Tibial nerve (tissue), 4 donors: ENCODE measurements around the gene ACP3. TPM values are rescaled to one million over a fixed set of nuclear protein-coding genes. Genes with fewer than 3 reads are reported as not detected.
A peak's percentile ranks its signal among the peaks of the same experiment; 100 is the strongest.

Source experiments
- DNase-seq, 2 donors: peaks; one replicate each; pipeline ENCODE4 v3.0.0-alpha.2; 2019; ENCODE audit warnings: low spot score in 2 of 2
- H3K27ac ChIP-seq, 4 donors: fragments of 200-600 bp; sonication (generic) in 3 of 4; one replicate each; pipeline ENCODE4 v1.5.1; 2017 to 2019; ENCODE audit warnings: mild to moderate bottlenecking in 1 of 4
- H3K27me3 ChIP-seq, 2 donors: fragments of 200-600 bp; sonication (generic) in 1 of 2; one replicate each; pipeline versions ENCODE4 v1.5.1 to v1.6.0; 2017 to 2019
- H3K36me3 ChIP-seq, 3 donors: fragments of 200-600 bp; sonication (generic); one replicate each; pipeline ENCODE4 v1.5.1; 2018 to 2019
- H3K4me1 ChIP-seq, 4 donors: fragments of 200-600 bp; sonication (generic) in 3 of 4; one replicate each; pipeline ENCODE4 v1.5.1; 2017 to 2019
- H3K4me3 ChIP-seq, 4 donors: fragments of 200-600 bp; sonication (generic) in 3 of 4; one replicate each; pipeline ENCODE4 v1.5.1; 2017 to 2019; ENCODE audit warnings: mild to moderate bottlenecking in 1 of 4, moderate library complexity in 1 of 4
- H3K9me3 ChIP-seq, 4 donors: fragments of 200-600 bp; sonication (generic) in 3 of 4; one replicate each; pipeline ENCODE4 v1.5.1; 2017 to 2019
- EP300 ChIP-seq, 2 donors: sonication (generic); formaldehyde crosslinking; IDR thresholded peaks; one replicate each; pipeline ENCODE4 v1.6.1; 2017; ENCODE audit warnings: antibody characterized with exemption in 2 of 2, mild to moderate bottlenecking in 1 of 2
- POLR2A ChIP-seq, 2 donors: fragments of 450-650 bp; IDR thresholded peaks; one replicate each; pipeline ENCODE4 v1.6.1; 2017; ENCODE audit warnings: antibody characterized with exemption in 2 of 2, mild to moderate bottlenecking in 2 of 2, moderate library complexity in 2 of 2
- WGBS, 2 donors: methylation state at CpG; one replicate each; pipeline ENCODE4 v1.1.5; 2018; 5-methylcytosine and 5-hydroxymethylcytosine counted together
- total RNA-seq, 4 donors: library from RNA; depleted of rRNA; stranded (reverse); fragments of >200 nt; gene quantifications; one replicate each; pipeline ENCODE4 v1.1.0, GENCODE V29; 2016
- TF ChIP-seq, protein P1 (sequence below), 5 experiments: fragments of 200-600 bp in 3 of 5; fragments of 450-650 bp in 2 of 5; sonication (generic) in 3 of 5; IDR thresholded peaks; one replicate each; pipeline ENCODE4 v1.5.1; 2016 to 2019; ENCODE audit warnings: antibody characterized with exemption in 5 of 5, mild to moderate bottlenecking in 3 of 5, moderate library complexity in 2 of 5

The ACP3 gene
- total RNA-seq, 4 donors from 2014 or later: 0.42 to 5.0 (median 3.3) TPM; not detected in 1

DNA sequence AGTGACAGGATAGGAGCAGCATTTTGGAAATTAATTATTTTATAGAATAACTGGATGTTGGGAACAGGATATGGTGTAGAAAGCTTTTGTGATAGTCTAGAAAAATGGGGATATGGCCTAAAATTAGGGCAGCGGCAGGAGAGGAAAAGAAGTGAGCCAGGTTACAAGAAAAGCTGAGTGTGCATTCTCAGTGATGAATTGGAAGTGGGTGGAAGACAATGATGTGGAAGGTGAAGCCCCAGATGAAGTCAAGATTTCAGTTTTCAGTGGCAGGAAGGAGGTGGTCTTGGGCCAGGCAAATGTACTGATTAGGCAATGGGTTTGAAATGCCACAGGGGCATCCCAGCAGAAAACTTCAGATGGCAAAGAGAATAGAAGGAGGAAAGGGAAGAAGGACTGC lies 33.6 kb downstream of the ACP3 start:
- H3K4me1 ChIP-seq: peaks cover 0 to 4% (median 0%) of the 10 kb centered on the region in 4 donors
- no peak overlapping the region for H3K27ac ChIP-seq
- WGBS, 2 donors: 48 to 80% methylated on average over 1 of the region's 1 CpG
- no peak for DNase-seq
- no peaks in the 10 kb centered on the region for H3K27me3 ChIP-seq
- no peaks in the 10 kb centered on the region for H3K9me3 ChIP-seq
- H3K4me3 ChIP-seq: no peak overlapping the region
- H3K36me3 ChIP-seq: no peaks in the 10 kb centered on the region
- no peak for TF ChIP-seq POLR2A (IDR thresholded peaks at IDR 0.05)
- TF ChIP-seq, protein P1, sequence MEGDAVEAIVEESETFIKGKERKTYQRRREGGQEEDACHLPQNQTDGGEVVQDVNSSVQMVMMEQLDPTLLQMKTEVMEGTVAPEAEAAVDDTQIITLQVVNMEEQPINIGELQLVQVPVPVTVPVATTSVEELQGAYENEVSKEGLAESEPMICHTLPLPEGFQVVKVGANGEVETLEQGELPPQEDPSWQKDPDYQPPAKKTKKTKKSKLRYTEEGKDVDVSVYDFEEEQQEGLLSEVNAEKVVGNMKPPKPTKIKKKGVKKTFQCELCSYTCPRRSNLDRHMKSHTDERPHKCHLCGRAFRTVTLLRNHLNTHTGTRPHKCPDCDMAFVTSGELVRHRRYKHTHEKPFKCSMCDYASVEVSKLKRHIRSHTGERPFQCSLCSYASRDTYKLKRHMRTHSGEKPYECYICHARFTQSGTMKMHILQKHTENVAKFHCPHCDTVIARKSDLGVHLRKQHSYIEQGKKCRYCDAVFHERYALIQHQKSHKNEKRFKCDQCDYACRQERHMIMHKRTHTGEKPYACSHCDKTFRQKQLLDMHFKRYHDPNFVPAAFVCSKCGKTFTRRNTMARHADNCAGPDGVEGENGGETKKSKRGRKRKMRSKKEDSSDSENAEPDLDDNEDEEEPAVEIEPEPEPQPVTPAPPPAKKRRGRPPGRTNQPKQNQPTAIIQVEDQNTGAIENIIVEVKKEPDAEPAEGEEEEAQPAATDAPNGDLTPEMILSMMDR (IDR thresholded peaks at IDR 0.05): no peak
- no peak for TF ChIP-seq EP300 (IDR thresholded peaks at IDR 0.05)

DNA sequence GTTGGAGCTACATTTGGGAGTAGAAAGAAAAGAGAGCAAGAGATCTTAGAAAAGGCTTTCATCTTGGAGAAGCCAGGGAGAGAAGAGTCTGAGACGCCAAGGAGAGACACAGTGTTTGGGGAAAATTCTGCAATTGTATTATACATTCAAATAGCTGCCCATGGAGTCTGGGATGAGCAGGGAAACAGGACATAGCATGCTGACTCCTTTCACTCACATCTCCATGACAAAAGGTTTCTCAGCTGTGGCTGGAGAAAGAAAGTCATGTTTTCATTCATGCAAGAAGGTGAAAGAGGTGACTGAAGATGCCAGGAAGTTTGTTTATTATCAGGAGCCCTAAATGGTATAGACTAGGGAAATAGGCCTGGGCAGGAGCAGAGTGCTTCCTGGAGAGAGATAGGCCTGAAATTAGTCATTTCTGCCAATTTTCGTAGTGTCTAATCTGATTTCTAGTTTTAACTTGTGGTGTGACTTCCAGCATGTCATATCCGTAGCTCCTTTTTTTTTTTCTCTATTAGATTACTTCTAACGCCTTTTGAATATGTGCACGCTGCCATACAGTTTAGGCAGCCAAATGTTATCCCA lies 34.1 kb downstream of the ACP3 start:
- H3K36me3 ChIP-seq: no peaks in the 10 kb centered on the region
- no peak for DNase-seq
- H3K9me3 ChIP-seq: no peaks in the 10 kb centered on the region
- no peaks in the 10 kb centered on the region for H3K27me3 ChIP-seq
- H3K4me1 ChIP-seq: peaks cover 0 to 4% (median 0%) of the 10 kb centered on the region in 4 donors
- H3K27ac ChIP-seq: no peak overlapping the region
- no peak overlapping the region for H3K4me3 ChIP-seq
- TF ChIP-seq POLR2A (IDR thresholded peaks at IDR 0.05): no peak
- TF ChIP-seq, protein P1 (IDR thresholded peaks at IDR 0.05): no peak
- TF ChIP-seq EP300 (IDR thresholded peaks at IDR 0.05): no peak
- 79 to 85% methylated on average over 5 of the region's 5 CpGs for WGBS, 2 donors

DNA sequence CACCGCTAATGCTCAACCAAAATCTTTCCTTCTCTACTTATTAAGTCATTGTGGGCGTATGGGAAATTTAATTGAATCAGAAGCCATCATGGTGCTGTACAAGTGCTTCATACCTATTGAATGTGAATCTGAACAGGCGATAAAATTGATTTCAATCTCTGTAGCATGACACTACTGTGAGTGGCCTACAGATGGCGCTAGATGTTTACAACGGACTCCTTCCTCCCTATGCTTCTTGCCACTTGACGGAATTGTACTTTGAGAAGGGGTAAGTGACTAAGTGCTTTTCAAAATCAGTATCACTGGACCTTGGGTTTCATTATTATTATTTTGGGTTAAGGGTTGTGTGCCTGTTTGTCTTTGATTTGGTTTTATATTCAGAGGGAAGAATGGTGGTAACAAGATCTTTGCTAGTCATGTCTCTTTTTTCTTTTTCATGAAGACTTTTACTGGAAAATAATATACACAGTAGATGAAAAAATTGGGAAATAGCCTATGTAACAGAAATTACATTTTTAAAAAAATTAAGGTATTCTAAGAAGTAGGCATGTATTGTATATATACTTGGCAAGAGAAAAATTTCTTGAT lies 35.4 kb downstream of the ACP3 start:
- 13 to 20% methylated on average over 6 of the region's 6 CpGs for WGBS, 2 donors

DNA sequence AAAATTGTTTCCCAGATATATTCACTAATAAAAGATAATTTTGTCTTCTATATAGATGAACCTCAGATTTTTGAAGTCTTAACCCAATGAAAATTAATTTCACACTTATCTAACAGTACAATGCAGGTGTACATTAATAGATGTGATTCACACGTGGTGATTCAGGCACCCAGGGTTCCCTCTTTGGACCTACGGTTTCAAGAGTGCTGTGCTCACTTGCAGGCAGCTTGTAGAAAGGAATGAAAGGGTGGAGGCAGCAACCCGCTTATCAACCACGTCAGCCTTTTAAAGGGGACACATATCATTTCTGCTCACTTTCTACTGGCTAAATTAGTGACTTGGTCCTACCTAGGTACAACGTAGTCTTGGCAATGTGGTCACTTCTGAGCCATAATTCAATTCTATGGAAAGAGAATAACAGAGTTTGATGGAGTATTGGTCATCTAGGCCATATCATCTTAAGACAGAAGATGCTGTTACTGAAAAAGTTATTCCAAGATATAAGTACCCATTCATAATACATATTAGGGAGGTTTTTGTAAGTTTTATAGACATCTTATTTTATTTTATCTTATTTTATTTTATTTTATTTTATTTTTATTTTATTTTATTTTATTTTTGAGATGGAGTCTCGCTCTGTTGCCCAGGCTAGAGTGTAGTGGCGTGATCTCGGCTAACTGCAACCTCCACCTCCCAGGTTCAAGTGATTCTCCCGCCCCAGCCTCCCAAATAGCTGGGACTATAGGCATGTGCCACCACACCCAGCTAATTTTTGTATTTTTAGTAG lies 37.9 kb downstream of the ACP3 start:
- Histone ChIP-seq H3K36me3 (no peaks in the 10 kb centered on the region), H3K27ac (no peak overlapping the region), H3K9me3 (no peaks in the 10 kb centered on the region), H3K27me3 (no peaks in the 10 kb centered on the region), H3K4me1 (no peaks in the 10 kb centered on the region), H3K4me3 (no peak overlapping the region)
- TF ChIP-seq POLR2A (IDR thresholded peaks at IDR 0.05) (no peak), EP300 (IDR thresholded peaks at IDR 0.05) (no peak)
- TF ChIP-seq, protein P1 (IDR thresholded peaks at IDR 0.05): no peak
- DNase-seq: no peak
- 65 to 68% methylated on average over 9 of the region's 9 CpGs for WGBS, 2 donors

More for the DNA sequence above, 35.4 kb downstream of the ACP3 start:
- Histone ChIP-seq H3K36me3 (no peaks in the 10 kb centered on the region), H3K27ac (no peak overlapping the region), H3K4me1 (no peaks in the 10 kb centered on the region), H3K9me3 (no peaks in the 10 kb centered on the region), H3K4me3 (no peak overlapping the region), H3K27me3 (no peaks in the 10 kb centered on the region)
- TF ChIP-seq, protein P1 (IDR thresholded peaks at IDR 0.05): peak; percentile 75 to 85 (median 79)
- no peak for TF ChIP-seq POLR2A (IDR thresholded peaks at IDR 0.05)
- no peak for TF ChIP-seq EP300 (IDR thresholded peaks at IDR 0.05)
- DNase-seq: peak; percentile 45 to 84

DNA sequence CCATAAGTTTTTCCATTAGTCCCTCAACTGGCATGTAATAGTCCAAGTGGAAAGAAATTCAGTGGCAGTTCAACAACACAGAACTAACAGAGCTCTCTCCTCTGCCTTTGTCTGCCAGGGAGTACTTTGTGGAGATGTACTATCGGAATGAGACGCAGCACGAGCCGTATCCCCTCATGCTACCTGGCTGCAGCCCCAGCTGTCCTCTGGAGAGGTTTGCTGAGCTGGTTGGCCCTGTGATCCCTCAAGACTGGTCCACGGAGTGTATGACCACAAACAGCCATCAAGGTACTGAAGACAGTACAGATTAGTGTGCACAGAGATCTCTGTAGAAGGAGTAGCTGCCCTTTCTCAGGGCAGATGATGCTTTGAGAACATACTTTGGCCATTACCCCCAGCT lies 39.4 kb downstream of the ACP3 start:
- TF ChIP-seq EP300 (IDR thresholded peaks at IDR 0.05) (no peak), POLR2A (IDR thresholded peaks at IDR 0.05) (no peak)
- TF ChIP-seq, protein P1 (IDR thresholded peaks at IDR 0.05): no peak
- 83 to 91% methylated on average over 5 of the region's 5 CpGs for WGBS, 2 donors
- Histone ChIP-seq H3K27me3 (no peaks in the 10 kb centered on the region), H3K4me3 (no peak overlapping the region), H3K9me3 (no peaks in the 10 kb centered on the region), H3K36me3 (no peaks in the 10 kb centered on the region), H3K4me1 (no peaks in the 10 kb centered on the region), H3K27ac (no peak overlapping the region)
- no peak for DNase-seq
